Esophagus (tissue), 2 donors: ENCODE data around the gene SLC25A25. TPM values are rescaled to one million over a fixed set of nuclear protein-coding genes. Genes with fewer than 3 reads are reported as not detected.
A peak's percentile ranks its signal among the peaks of the same experiment; 100 is the strongest.
"Not testable (repeated sequence)": the region's sequence is repeated elsewhere in the genome, so short reads cannot be mapped to it uniquely, and the experiment has no call there.

Source experiments
- H3K27ac ChIP-seq, 2 donors: one replicate each; pipeline ENCODE4 v1.5.1; 2013; ENCODE audit warnings: low read depth in 2 of 2, mild to moderate bottlenecking in 2 of 2, inconsistent platforms in 1 of 2, low read length in 1 of 2, moderate library complexity in 1 of 2
- H3K27me3 ChIP-seq, 2 donors: one replicate each; pipeline ENCODE4 v1.6.1; 2013; ENCODE audit warnings: low read length in 2 of 2, control low read depth in 1 of 2, mild to moderate bottlenecking in 1 of 2; ENCODE audit not compliant: insufficient read depth in 2 of 2, control insufficient read depth in 1 of 2
- H3K36me3 ChIP-seq, 2 donors: one replicate each; pipeline ENCODE4 v1.6.1; 2013; ENCODE audit warnings: low read length in 1 of 2; ENCODE audit not compliant: control insufficient read depth in 2 of 2, insufficient read depth in 2 of 2
- H3K4me1 ChIP-seq, 2 donors: one replicate each; pipeline ENCODE4 v1.6.1; 2013; ENCODE audit warnings: low read length in 1 of 2; ENCODE audit not compliant: control insufficient read depth in 2 of 2, insufficient read depth in 2 of 2
- H3K4me3 ChIP-seq, 2 donors: one replicate each; pipeline ENCODE4 v1.5.1; 2013; ENCODE audit warnings: low read length in 2 of 2, mild to moderate bottlenecking in 2 of 2, low read depth in 1 of 2, moderate library complexity in 1 of 2
- H3K9me3 ChIP-seq, 2 donors: one replicate each; pipeline ENCODE4 v1.6.1; 2013; ENCODE audit warnings: mild to moderate bottlenecking in 2 of 2, low read depth in 1 of 2, low read length in 1 of 2, moderate library complexity in 1 of 2; ENCODE audit not compliant: control insufficient read depth in 2 of 2, insufficient read depth in 1 of 2
- WGBS, 2 donors: extraction: QIAGEN DNeasy Blood & Tissue Kit; methylation state at CpG; one replicate each; pipeline ENCODE4 v1.1.7; 2013; 5-methylcytosine and 5-hydroxymethylcytosine counted together
- polyA plus RNA-seq, 2 donors: library from polyadenylated mRNA; stranded (reverse); fragments of 200-250 nt; gene quantifications; one replicate each; pipeline ENCODE4 v1.2.3, GENCODE V29; 2013
- donor health status: healthy with polysubstance abuse.
- donor health status: Bipolar disorder and iron deficiency.

Gene SLC25A25
- polyA plus RNA-seq, 2 donors: 9.6 to 10.0 TPM

- H3K4me1 ChIP-seq: peaks cover 3 to 4% of the 10 kb centered on the region in 2 donors
- H3K27ac ChIP-seq: no peak overlapping the region
Measured at GRCh38 chr9:128106940-128107467, 39.0 kb downstream of the SLC25A25 start.

GRCh38 chr9:128107468-128108268 lies 39.6 kb downstream of the SLC25A25 start:
- no peak overlapping the region for H3K27ac ChIP-seq
- WGBS, 2 donors: 83 to 85% methylated on average over 18 of the region's 18 CpGs
- no peaks in the 10 kb centered on the region for H3K9me3 ChIP-seq
- H3K4me1 ChIP-seq: peaks cover 3 to 4% of the 10 kb centered on the region in 2 donors
- no peaks in the 10 kb centered on the region for H3K27me3 ChIP-seq
- peaks cover 28 to 46% of the 10 kb centered on the region in 2 donors for H3K36me3 ChIP-seq
- H3K4me3 ChIP-seq: no peak overlapping the region

More at GRCh38 chr9:128106940-128107467, 39.0 kb downstream of the SLC25A25 start:
- H3K9me3 ChIP-seq: no peaks in the 10 kb centered on the region
- H3K36me3 ChIP-seq: peaks cover 32 to 53% of the 10 kb centered on the region in 2 donors
- 96 to 97% methylated on average over 23 of the region's 23 CpGs for WGBS, 2 donors
- H3K27me3 ChIP-seq: no peaks in the 10 kb centered on the region
- no peak overlapping the region for H3K4me3 ChIP-seq

- no peak overlapping the region for H3K4me3 ChIP-seq
Measured at GRCh38 chr9:128108269-128109049, 40.4 kb downstream of the SLC25A25 start.

GRCh38 chr9:128109050-128109709 lies 41.1 kb downstream of the SLC25A25 start:
- no peak overlapping the region for H3K4me3 ChIP-seq
- 68 to 71% methylated on average over 17 to 20 of the region's 20 CpGs for WGBS, 2 donors
- peak overlapping the region in 1 of 2 donors; percentile 9 for H3K27ac ChIP-seq
- peaks cover 13 to 39% of the 10 kb centered on the region in 2 donors for H3K36me3 ChIP-seq
- H3K9me3 ChIP-seq: peaks cover 0 to 4% of the 10 kb centered on the region in 2 donors
- H3K27me3 ChIP-seq: no peaks in the 10 kb centered on the region
- peaks cover 2 to 3% of the 10 kb centered on the region in 2 donors for H3K4me1 ChIP-seq

More at GRCh38 chr9:128108269-128109049, 40.4 kb downstream of the SLC25A25 start:
- Histone ChIP-seq H3K27ac (no peak overlapping the region), H3K9me3 (peaks cover 0 to under 1% of the 10 kb centered on the region in 2 donors), H3K27me3 (no peaks in the 10 kb centered on the region), H3K36me3 (peaks cover 20 to 41% of the 10 kb centered on the region in 2 donors), H3K4me1 (peaks cover 3 to 4% of the 10 kb centered on the region in 2 donors)
- 82 to 83% methylated on average over 15 of the region's 15 CpGs for WGBS, 2 donors

- H3K27ac ChIP-seq: not testable (repeated sequence)
Measured at GRCh38 chr9:128111726-128112125, 43.7 kb downstream of the SLC25A25 start.

GRCh38 chr9:128113526-128114325 lies 45.7 kb downstream of the SLC25A25 start:
- Histone ChIP-seq H3K27me3 (no peaks in the 10 kb centered on the region), H3K4me1 (peaks cover 0 to 3% of the 10 kb centered on the region in 2 donors), H3K9me3 (peaks cover 0 to 4% of the 10 kb centered on the region in 2 donors), H3K27ac (no peak overlapping the region), H3K36me3 (peaks cover 0 to 15% of the 10 kb centered on the region in 2 donors), H3K4me3 (no peak overlapping the region)
- WGBS, 2 donors: 83 to 90% methylated on average over 12 of the region's 12 CpGs

More at GRCh38 chr9:128111726-128112125, 43.7 kb downstream of the SLC25A25 start:
- not testable (repeated sequence) for H3K27me3 ChIP-seq, H3K4me1 ChIP-seq, H3K4me3 ChIP-seq, H3K9me3 ChIP-seq
- peaks cover 7 to 30% of the 10 kb centered on the region in 2 donors for H3K36me3 ChIP-seq
- WGBS, 2 donors: 81 to 85% methylated on average over 12 of the region's 12 CpGs

GRCh38 chr9:128114326-128115186 lies 46.5 kb downstream of the SLC25A25 start:
- peak overlapping the region in 1 of 2 donors; percentile 14 for H3K27ac ChIP-seq
- WGBS, 2 donors: 70 to 82% methylated on average over 29 of the region's 29 CpGs
- no peaks in the 10 kb centered on the region for H3K27me3 ChIP-seq
- H3K9me3 ChIP-seq: peaks cover 0 to 4% of the 10 kb centered on the region in 2 donors
- H3K4me1 ChIP-seq: no peaks in the 10 kb centered on the region
- H3K4me3 ChIP-seq: no peak overlapping the region
- H3K36me3 ChIP-seq: peaks cover 0 to 15% of the 10 kb centered on the region in 2 donors
